ENCODE measurements around the gene CDC42EP4. TPM values are rescaled to one million over a fixed set of nuclear protein-coding genes. Genes with fewer than 3 reads are reported as not detected.
A peak's percentile ranks its signal among the peaks of the same experiment; 100 is the strongest.

Gene CDC42EP4
- total and polyA plus RNA-seq, 8 donors: 23.2 to 93.3 (median 44.8) TPM

DNA sequence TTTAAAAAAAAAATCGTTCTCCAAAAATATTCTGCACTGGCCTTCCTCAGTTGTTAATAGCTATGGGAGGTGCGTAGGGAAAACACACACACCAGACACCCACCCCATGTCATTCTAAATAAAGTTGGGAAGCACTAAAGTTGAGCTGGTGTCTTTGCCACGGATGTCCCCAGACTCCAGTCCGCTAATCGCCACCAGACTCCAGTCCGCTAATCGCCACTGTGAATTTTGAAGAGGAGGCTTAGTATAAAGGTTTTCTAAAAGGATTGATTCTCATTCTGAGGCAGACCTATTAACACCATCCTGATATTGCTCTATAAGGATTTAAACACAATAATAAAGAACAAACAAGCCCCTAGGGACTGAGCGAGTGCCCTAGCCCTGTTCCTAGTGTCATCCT lies 27.4 kb downstream of the CDC42EP4 start:
- WGBS, 5 donors: 71 to 86% (median 79%) methylated on average over 8 of the region's 8 CpGs
- Histone ChIP-seq H3K36me3 (peaks cover 26 to 54% (median 42%) of the 10 kb centered on the region in 4 donors), H3K27me3 (no peaks in the 10 kb centered on the region), H3K4me1 (peaks cover 60 to 93% (median 77%) of the 10 kb centered on the region in 4 donors), H3K9me3 (no peaks in the 10 kb centered on the region), H3K27ac (peak overlapping the region in 3 of 5 donors; percentile 57 to 95 (median 90)), H3K4me3 (no peak overlapping the region)
- intact Hi-C loops (cut with DNase I; ENCODE audit: low total_unique reads): no loop called here
- DNase-seq: no peak
- no peak for TF ChIP-seq POLR2A (IDR thresholded peaks at IDR 0.05)
- TF ChIP-seq, protein P1, sequence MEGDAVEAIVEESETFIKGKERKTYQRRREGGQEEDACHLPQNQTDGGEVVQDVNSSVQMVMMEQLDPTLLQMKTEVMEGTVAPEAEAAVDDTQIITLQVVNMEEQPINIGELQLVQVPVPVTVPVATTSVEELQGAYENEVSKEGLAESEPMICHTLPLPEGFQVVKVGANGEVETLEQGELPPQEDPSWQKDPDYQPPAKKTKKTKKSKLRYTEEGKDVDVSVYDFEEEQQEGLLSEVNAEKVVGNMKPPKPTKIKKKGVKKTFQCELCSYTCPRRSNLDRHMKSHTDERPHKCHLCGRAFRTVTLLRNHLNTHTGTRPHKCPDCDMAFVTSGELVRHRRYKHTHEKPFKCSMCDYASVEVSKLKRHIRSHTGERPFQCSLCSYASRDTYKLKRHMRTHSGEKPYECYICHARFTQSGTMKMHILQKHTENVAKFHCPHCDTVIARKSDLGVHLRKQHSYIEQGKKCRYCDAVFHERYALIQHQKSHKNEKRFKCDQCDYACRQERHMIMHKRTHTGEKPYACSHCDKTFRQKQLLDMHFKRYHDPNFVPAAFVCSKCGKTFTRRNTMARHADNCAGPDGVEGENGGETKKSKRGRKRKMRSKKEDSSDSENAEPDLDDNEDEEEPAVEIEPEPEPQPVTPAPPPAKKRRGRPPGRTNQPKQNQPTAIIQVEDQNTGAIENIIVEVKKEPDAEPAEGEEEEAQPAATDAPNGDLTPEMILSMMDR (IDR thresholded peaks at IDR 0.05): no peak
- TF ChIP-seq EP300 (IDR thresholded peaks at IDR 0.05): no peak
- no peak for TF ChIP-seq POLR2AphosphoS5 (IDR thresholded peaks at IDR 0.05)

GRCh38 chr17:73283841-73284282 lies 27.9 kb downstream of the CDC42EP4 start:
- no peaks in the 10 kb centered on the region for H3K27me3 ChIP-seq
- DNase-seq: peak in 1 of 2 donors; percentile 74
- WGBS, 5 donors: 51 to 77% (median 62%) methylated on average over 10 of the region's 10 CpGs
- H3K27ac ChIP-seq: peak overlapping the region in 4 of 5 donors; percentile 53 to 95 (median 74)
- H3K9me3 ChIP-seq: no peaks in the 10 kb centered on the region
- H3K4me3 ChIP-seq: no peak overlapping the region
- intact Hi-C loops (cut with DNase I; ENCODE audit: low total_unique reads): no loop called here
- peaks cover 60 to 93% (median 76%) of the 10 kb centered on the region in 4 donors for H3K4me1 ChIP-seq
- TF ChIP-seq EP300 (IDR thresholded peaks at IDR 0.05): no peak
- TF ChIP-seq, protein P1 (IDR thresholded peaks at IDR 0.05): no peak
- no peak for TF ChIP-seq POLR2AphosphoS5 (IDR thresholded peaks at IDR 0.05)
- no peak for TF ChIP-seq POLR2A (IDR thresholded peaks at IDR 0.05)
- H3K36me3 ChIP-seq: peaks cover 26 to 54% (median 42%) of the 10 kb centered on the region in 4 donors

DNA sequence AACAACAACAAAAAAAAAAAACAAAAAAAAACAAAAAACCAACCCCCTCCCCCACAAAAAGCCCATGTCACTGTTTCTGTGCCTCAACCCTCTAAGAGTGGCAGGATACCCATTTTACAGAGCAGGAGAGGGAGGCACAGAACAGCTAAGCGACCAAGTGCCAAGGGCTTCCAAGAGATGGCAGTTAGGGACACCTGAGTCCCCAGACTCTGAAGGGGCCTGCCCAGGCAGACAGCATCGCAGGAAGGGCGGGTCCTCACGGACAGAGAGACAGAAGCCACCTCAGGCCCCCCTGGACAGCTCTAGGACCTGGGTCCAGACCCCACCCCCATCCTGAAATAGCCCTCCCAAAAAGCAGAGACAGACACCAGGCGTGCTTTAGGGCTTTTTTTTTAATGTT lies 28.6 kb downstream of the CDC42EP4 start:
- WGBS, 5 donors: 81 to 97% (median 88%) methylated on average over 5 of the region's 5 CpGs
- TF ChIP-seq POLR2A (IDR thresholded peaks at IDR 0.05) (no peak), EP300 (IDR thresholded peaks at IDR 0.05) (no peak), POLR2AphosphoS5 (IDR thresholded peaks at IDR 0.05) (no peak)
- TF ChIP-seq, protein P1 (IDR thresholded peaks at IDR 0.05): no peak

GRCh38 chr17:73282629-73283028 lies 29.2 kb downstream of the CDC42EP4 start:
- peaks cover 59 to 93% (median 76%) of the 10 kb centered on the region in 4 donors for H3K4me1 ChIP-seq
- no peaks in the 10 kb centered on the region for H3K9me3 ChIP-seq
- 87 to 94% (median 90%) methylated on average over 9 of the region's 9 CpGs for WGBS, 5 donors
- TF ChIP-seq, protein P1 (IDR thresholded peaks at IDR 0.05): no peak
- no peak for TF ChIP-seq POLR2AphosphoS5 (IDR thresholded peaks at IDR 0.05)
- TF ChIP-seq POLR2A (IDR thresholded peaks at IDR 0.05): no peak
- no peak for TF ChIP-seq EP300 (IDR thresholded peaks at IDR 0.05)
- intact Hi-C loops (cut with DNase I; ENCODE audit: low total_unique reads): no loop called here
- H3K27me3 ChIP-seq: no peaks in the 10 kb centered on the region
- peaks cover 26 to 54% (median 42%) of the 10 kb centered on the region in 4 donors for H3K36me3 ChIP-seq
- no peak for DNase-seq
- H3K27ac ChIP-seq: peak overlapping the region in 3 of 5 donors; percentile 26 to 95 (median 90)
- no peak overlapping the region for H3K4me3 ChIP-seq

More for the DNA sequence above, 28.6 kb downstream of the CDC42EP4 start:
- no peak overlapping the region for H3K4me3 ChIP-seq
- peak overlapping the region in 4 of 5 donors; percentile 53 to 95 (median 74) for H3K27ac ChIP-seq
- H3K9me3 ChIP-seq: no peaks in the 10 kb centered on the region
- H3K27me3 ChIP-seq: no peaks in the 10 kb centered on the region
- intact Hi-C loops (cut with DNase I; ENCODE audit: low total_unique reads): no loop called here
- H3K36me3 ChIP-seq: peaks cover 26 to 54% (median 42%) of the 10 kb centered on the region in 4 donors
- peaks cover 60 to 93% (median 76%) of the 10 kb centered on the region in 4 donors for H3K4me1 ChIP-seq
- no peak for DNase-seq

All from stomach (tissue), 9 donors.